HFFc6 (cell line): ENCODE data around the gene ITGB8. TPM values are rescaled to one million over a fixed set of nuclear protein-coding genes. Genes with fewer than 3 reads are reported as not detected.

Experiments
- DNase-seq: peaks from one replicate; pipeline ENCODE4 v3.0.0-alpha.2; 2018
- H3K27ac Mint-ChIP-seq: 2 replicates; pipeline ENCODE4 v1.8.0; 2020; ENCODE audit warnings: mild to moderate bottlenecking, mixed read lengths
- H3K27me3 Mint-ChIP-seq: 2 replicates; pipeline ENCODE4 v1.8.0; 2021; ENCODE audit warnings: mild to moderate bottlenecking, moderate library complexity, mixed read lengths; ENCODE audit not compliant: insufficient read depth
- H3K36me3 Mint-ChIP-seq: 2 replicates; pipeline ENCODE4 v1.8.0; 2021; ENCODE audit warnings: low read depth, mixed read lengths
- H3K4me1 Mint-ChIP-seq: 2 replicates; pipeline ENCODE4 v1.8.0; 2020; ENCODE audit warnings: low read depth, mixed read lengths
- H3K4me3 Mint-ChIP-seq: 2 replicates; pipeline ENCODE4 v1.8.0; 2020; ENCODE audit warnings: mild to moderate bottlenecking, moderate library complexity, mixed read lengths
- H3K9me3 Mint-ChIP-seq: 2 replicates; pipeline ENCODE4 v1.8.0; 2020; ENCODE audit warnings: mild to moderate bottlenecking, mixed read lengths
- CTCF ChIP-seq: fragments of 200-600 bp; sonication (generic); IDR thresholded peaks from 2 replicates; pipeline ENCODE4 v1.5.0; 2021; ENCODE audit warnings: antibody characterized with exemption, mild to moderate bottlenecking
- total RNA-seq, 6 experiments: library from RNA; stranded (reverse); fragmentation: NEBNext Ultra II Directional; extraction: Animal tissue kit (Norgen Biotek cat#: 25700); gene quantifications; 2 replicates in 1 of 6; 3 replicates in 5 of 6; pipeline ENCODE4 v1.2.3, GENCODE V29; 2021

ITGB8 gene
- total RNA-seq, 6 experiments from 2014 or later = not detected

GRCh38 chr7:20347680-20348079 is 17.0 kb downstream of the ITGB8 start:
- H3K36me3 Mint-ChIP-seq = no peaks in the 10 kb centered on the region
- DNase-seq = no peak
- H3K9me3 Mint-ChIP-seq = no peaks in the 10 kb centered on the region; the same call in 1 of the 2 replicates
- H3K4me3 Mint-ChIP-seq = no peak overlapping the region
- H3K27ac Mint-ChIP-seq = no peak overlapping the region
- no peaks in the 10 kb centered on the region for H3K27me3 Mint-ChIP-seq
- no peaks in the 10 kb centered on the region; the same call in 1 of the 2 replicates for H3K4me1 Mint-ChIP-seq
- TF ChIP-seq CTCF = no peak

GRCh38 chr7:20348125-20348807 is 17.6 kb downstream of the ITGB8 start:
- Mint-ChIP-seq H3K27ac (no peak overlapping the region), H3K27me3 (no peaks in the 10 kb centered on the region), H3K4me1 (no peaks in the 10 kb centered on the region; the same call in 1 of the 2 replicates), H3K4me3 (no peak overlapping the region), H3K9me3 (peaks cover 2% of the 10 kb centered on the region; the same call in 1 of the 2 replicates), H3K36me3 (no peaks in the 10 kb centered on the region)
- TF ChIP-seq CTCF = no peak
- DNase-seq = no peak

GRCh38 chr7:20350518-20350951 is 19.8 kb downstream of the ITGB8 start:
- DNase-seq = no peak
- Mint-ChIP-seq H3K4me3 (no peak overlapping the region), H3K27ac (no peak overlapping the region), H3K9me3 (peaks cover 4% of the 10 kb centered on the region; the same call in 1 of the 2 replicates), H3K36me3 (no peaks in the 10 kb centered on the region), H3K4me1 (no peaks in the 10 kb centered on the region; the same call in 1 of the 2 replicates), H3K27me3 (no peaks in the 10 kb centered on the region)
- TF ChIP-seq CTCF = no peak

- H3K4me1 Mint-ChIP-seq = no peaks in the 10 kb centered on the region; the same call in 1 of the 2 replicates
- no peak for TF ChIP-seq CTCF
- no peaks in the 10 kb centered on the region for H3K36me3 Mint-ChIP-seq
- no peak for DNase-seq
- H3K4me3 Mint-ChIP-seq = no peak overlapping the region
- no peak overlapping the region for H3K27ac Mint-ChIP-seq
- peaks cover 4% of the 10 kb centered on the region; the same call in 1 of the 2 replicates for H3K9me3 Mint-ChIP-seq
- no peaks in the 10 kb centered on the region for H3K27me3 Mint-ChIP-seq
Measured at GRCh38 chr7:20350996-20351692, 20.4 kb downstream of the ITGB8 start.

- DNase-seq = peak; percentile 5
- no peak for TF ChIP-seq CTCF
- H3K27ac Mint-ChIP-seq = no peak overlapping the region
- peaks cover 4% of the 10 kb centered on the region; the same call in 1 of the 2 replicates for H3K9me3 Mint-ChIP-seq
- H3K4me3 Mint-ChIP-seq = no peak overlapping the region
- H3K36me3 Mint-ChIP-seq = no peaks in the 10 kb centered on the region
- no peaks in the 10 kb centered on the region; the same call in 1 of the 2 replicates for H3K4me1 Mint-ChIP-seq
- no peaks in the 10 kb centered on the region for H3K27me3 Mint-ChIP-seq
Measured at GRCh38 chr7:20351901-20352300, 21.2 kb downstream of the ITGB8 start.
